BE2C (cell line): ENCODE measurements around the gene ABCG5. TPM values are rescaled to one million over a fixed set of nuclear protein-coding genes. Genes with fewer than 3 reads are reported as not detected.

Source experiments
- DNase-seq: peaks from one replicate; pipeline ENCODE4 v3.0.0-alpha.2; 2020
- H3K27me3 ChIP-seq: fragments of 250-450 bp; sonication (Bioruptor Pico); 2 replicates; pipeline ENCODE4 v1.5.1; 2020; ENCODE audit warnings: mild to moderate bottlenecking
- H3K36me3 ChIP-seq: fragments of 250-450 bp; sonication (Bioruptor Pico); 2 replicates; pipeline ENCODE4 v1.5.1; 2020; ENCODE audit warnings: mild to moderate bottlenecking
- H3K4me1 ChIP-seq: fragments of 250-450 bp; sonication (Bioruptor Pico); 2 replicates; pipeline ENCODE4 v1.5.1; 2020
- H3K4me3 ChIP-seq: 2 replicates; pipeline ENCODE4 v1.5.1; 2011; ENCODE audit warnings: low read depth, low read length
- H3K9me3 ChIP-seq: fragments of 250-450 bp; sonication (Bioruptor Pico); 2 replicates; pipeline ENCODE4 v1.5.1; 2020
- polyA plus RNA-seq: library from polyadenylated mRNA; unstranded; fragments of >200 nt; gene quantifications from one replicate; pipeline ENCODE4 v1.2.1, GENCODE V29; 2012; ENCODE audit warnings: low read depth, missing spikeins; ENCODE audit not compliant: insufficient read length, insufficient read depth
- TF ChIP-seq, protein P1 (sequence below): IDR thresholded peaks from 2 replicates; pipeline ENCODE4 v1.5.1; 2012; ENCODE audit warnings: mild to moderate bottlenecking, low read depth, low read length

Gene ABCG5
- not detected for polyA plus RNA-seq

DNA sequence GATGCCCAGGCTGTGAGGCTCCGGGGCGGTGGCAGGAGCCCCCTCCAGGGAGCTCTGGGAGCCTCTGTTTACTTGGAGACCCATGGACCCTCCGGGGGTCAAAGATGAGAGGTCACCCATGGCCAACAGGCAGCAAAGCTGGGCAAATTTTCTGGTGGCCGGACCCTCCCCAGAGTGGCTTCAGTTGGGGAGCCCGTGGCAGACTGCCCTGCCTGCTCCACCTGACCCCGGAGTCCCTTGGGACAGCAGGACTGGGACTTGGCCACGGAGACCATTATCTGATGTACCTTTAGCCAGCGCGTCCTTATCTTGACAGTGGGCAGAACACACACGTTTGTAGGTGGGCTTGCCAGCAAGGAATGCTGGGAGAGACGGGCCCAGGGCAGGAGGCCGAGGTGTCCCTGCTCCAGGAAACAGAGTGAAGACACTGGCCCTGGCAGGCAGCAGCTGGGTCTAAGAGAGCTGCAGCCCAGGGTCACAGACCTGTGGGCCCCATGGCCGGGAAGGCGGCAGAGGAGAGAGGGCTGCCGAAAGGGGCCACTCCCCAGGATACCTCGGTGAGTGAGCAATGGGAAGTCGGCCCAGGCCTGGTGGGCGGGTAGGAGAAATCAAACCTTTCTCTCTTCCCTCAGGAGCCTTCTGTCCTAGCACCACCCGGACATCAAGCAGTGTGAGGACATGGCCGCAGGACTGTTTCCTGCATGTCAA lies at the start of gene ABCG5, which contains the start of gene ABCG8:
Gene ABCG5 (minus strand): TSS at position 280 of the 708 bp plus-strand sequence. CDS start 160 bp downstream, at position 120.
Gene ABCG8 (plus strand): TSS at position 412 of the 708 bp plus-strand sequence. CDS start 83 bp downstream, at position 495.
- TF ChIP-seq, protein P1, sequence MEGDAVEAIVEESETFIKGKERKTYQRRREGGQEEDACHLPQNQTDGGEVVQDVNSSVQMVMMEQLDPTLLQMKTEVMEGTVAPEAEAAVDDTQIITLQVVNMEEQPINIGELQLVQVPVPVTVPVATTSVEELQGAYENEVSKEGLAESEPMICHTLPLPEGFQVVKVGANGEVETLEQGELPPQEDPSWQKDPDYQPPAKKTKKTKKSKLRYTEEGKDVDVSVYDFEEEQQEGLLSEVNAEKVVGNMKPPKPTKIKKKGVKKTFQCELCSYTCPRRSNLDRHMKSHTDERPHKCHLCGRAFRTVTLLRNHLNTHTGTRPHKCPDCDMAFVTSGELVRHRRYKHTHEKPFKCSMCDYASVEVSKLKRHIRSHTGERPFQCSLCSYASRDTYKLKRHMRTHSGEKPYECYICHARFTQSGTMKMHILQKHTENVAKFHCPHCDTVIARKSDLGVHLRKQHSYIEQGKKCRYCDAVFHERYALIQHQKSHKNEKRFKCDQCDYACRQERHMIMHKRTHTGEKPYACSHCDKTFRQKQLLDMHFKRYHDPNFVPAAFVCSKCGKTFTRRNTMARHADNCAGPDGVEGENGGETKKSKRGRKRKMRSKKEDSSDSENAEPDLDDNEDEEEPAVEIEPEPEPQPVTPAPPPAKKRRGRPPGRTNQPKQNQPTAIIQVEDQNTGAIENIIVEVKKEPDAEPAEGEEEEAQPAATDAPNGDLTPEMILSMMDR: no peak
- no peak for DNase-seq
- H3K27me3 ChIP-seq: no peaks in the 10 kb centered on the region
- no peaks in the 10 kb centered on the region for H3K36me3 ChIP-seq
- H3K4me1 ChIP-seq: peaks cover 5% of the 10 kb centered on the region
- no peaks in the 10 kb centered on the region for H3K9me3 ChIP-seq
- H3K4me3 ChIP-seq: no peak within 1 kb of the TSS

DNA sequence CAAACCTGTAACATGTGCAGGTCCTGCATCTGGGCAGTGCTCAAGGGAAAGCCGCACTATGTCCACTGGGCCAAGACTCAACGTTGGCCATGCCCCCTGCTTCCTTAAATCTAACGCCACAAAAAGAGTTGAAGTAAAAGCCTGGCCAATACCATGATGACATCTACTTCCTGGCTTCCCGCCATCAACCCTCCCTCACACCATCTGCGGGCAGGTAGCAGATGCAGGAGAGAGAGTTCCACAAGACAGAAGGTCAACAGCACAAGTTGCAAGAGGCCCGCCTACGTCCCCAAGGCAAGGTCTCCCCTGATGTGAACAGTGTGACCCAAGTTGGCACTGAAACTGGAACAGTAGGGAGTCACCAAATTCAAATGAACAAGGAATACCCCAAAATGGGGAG lies 48.5 kb upstream of the ABCG5 start:
- DNase-seq: no peak
- H3K27me3 ChIP-seq: no peaks in the 10 kb centered on the region
- peaks cover 63% of the 10 kb centered on the region for H3K36me3 ChIP-seq
- no peaks in the 10 kb centered on the region for H3K9me3 ChIP-seq
- no peak overlapping the region for H3K4me3 ChIP-seq
- H3K4me1 ChIP-seq: no peaks in the 10 kb centered on the region
- TF ChIP-seq, protein P1: no peak

GRCh38 chr2:43885132-43885632 lies 46.5 kb upstream of the ABCG5 start:
- TF ChIP-seq, protein P1: no peak
- Histone ChIP-seq H3K9me3 (no peaks in the 10 kb centered on the region), H3K4me3 (no peak overlapping the region), H3K36me3 (peaks cover 43% of the 10 kb centered on the region), H3K4me1 (no peaks in the 10 kb centered on the region), H3K27me3 (no peaks in the 10 kb centered on the region)
- no peak for DNase-seq

- peaks cover 38% of the 10 kb centered on the region for H3K36me3 ChIP-seq
- H3K4me1 ChIP-seq: no peaks in the 10 kb centered on the region
- TF ChIP-seq, protein P1: no peak
- no peak for DNase-seq
- H3K27me3 ChIP-seq: no peaks in the 10 kb centered on the region
- H3K9me3 ChIP-seq: no peaks in the 10 kb centered on the region
- no peak overlapping the region for H3K4me3 ChIP-seq
Observed at GRCh38 chr2:43884689-43885088, 46.0 kb upstream of the ABCG5 start.

GRCh38 chr2:43882312-43882711 lies 43.7 kb upstream of the ABCG5 start:
- TF ChIP-seq, protein P1: no peak
- no peak for DNase-seq
- no peaks in the 10 kb centered on the region for H3K27me3 ChIP-seq

DNA sequence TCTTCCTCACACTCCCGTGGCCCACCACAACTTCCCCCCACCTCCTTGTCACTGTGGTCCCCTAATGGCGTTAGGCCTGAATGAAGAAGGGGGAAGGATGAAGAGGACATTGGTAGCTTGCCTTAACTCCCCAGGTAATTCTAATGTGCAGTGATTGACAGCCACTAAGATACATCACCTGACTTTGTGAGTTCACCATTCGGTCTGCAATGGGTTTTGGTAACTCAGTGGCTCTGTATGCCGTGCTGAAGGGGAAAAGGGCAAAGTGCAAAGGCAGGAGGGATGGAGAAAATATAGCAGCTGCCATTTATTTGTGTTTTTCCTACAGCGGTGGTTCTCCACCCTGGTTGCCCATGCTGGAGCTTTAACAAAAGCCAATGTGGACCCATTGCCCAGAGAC lies 42.3 kb upstream of the ABCG5 start:
- no peak overlapping the region for H3K4me3 ChIP-seq
- no peaks in the 10 kb centered on the region for H3K27me3 ChIP-seq
- peaks cover 8% of the 10 kb centered on the region for H3K36me3 ChIP-seq
- DNase-seq: no peak
- H3K9me3 ChIP-seq: no peaks in the 10 kb centered on the region
- TF ChIP-seq, protein P1: no peak
- H3K4me1 ChIP-seq: no peaks in the 10 kb centered on the region

More at GRCh38 chr2:43882312-43882711, 43.7 kb upstream of the ABCG5 start:
- Histone ChIP-seq H3K36me3 (peaks cover 17% of the 10 kb centered on the region), H3K9me3 (no peaks in the 10 kb centered on the region), H3K4me1 (no peaks in the 10 kb centered on the region), H3K4me3 (no peak overlapping the region)
